Tibial nerve (tissue), 4 donors: ENCODE data around the gene PDE1A. TPM values are rescaled to one million over a fixed set of nuclear protein-coding genes. Genes with fewer than 3 reads are reported as not detected.

Experiments used
- DNase-seq, 2 donors: peaks; one replicate each; pipeline ENCODE4 v3.0.0-alpha.2; 2019; ENCODE audit warnings: low spot score in 2 of 2
- H3K27ac ChIP-seq, 4 donors: fragments of 200-600 bp; sonication (generic) in 3 of 4; one replicate each; pipeline ENCODE4 v1.5.1; 2017 to 2019; ENCODE audit warnings: mild to moderate bottlenecking in 1 of 4
- H3K27me3 ChIP-seq, 2 donors: fragments of 200-600 bp; sonication (generic) in 1 of 2; one replicate each; pipeline versions ENCODE4 v1.5.1 to v1.6.0; 2017 to 2019
- H3K36me3 ChIP-seq, 3 donors: fragments of 200-600 bp; sonication (generic); one replicate each; pipeline ENCODE4 v1.5.1; 2018 to 2019
- H3K4me1 ChIP-seq, 4 donors: fragments of 200-600 bp; sonication (generic) in 3 of 4; one replicate each; pipeline ENCODE4 v1.5.1; 2017 to 2019
- H3K4me3 ChIP-seq, 4 donors: fragments of 200-600 bp; sonication (generic) in 3 of 4; one replicate each; pipeline ENCODE4 v1.5.1; 2017 to 2019; ENCODE audit warnings: mild to moderate bottlenecking in 1 of 4, moderate library complexity in 1 of 4
- H3K9me3 ChIP-seq, 4 donors: fragments of 200-600 bp; sonication (generic) in 3 of 4; one replicate each; pipeline ENCODE4 v1.5.1; 2017 to 2019
- EP300 ChIP-seq, 2 donors: sonication (generic); formaldehyde crosslinking; IDR thresholded peaks; one replicate each; pipeline ENCODE4 v1.6.1; 2017; ENCODE audit warnings: antibody characterized with exemption in 2 of 2, mild to moderate bottlenecking in 1 of 2
- POLR2A ChIP-seq, 2 donors: fragments of 450-650 bp; IDR thresholded peaks; one replicate each; pipeline ENCODE4 v1.6.1; 2017; ENCODE audit warnings: antibody characterized with exemption in 2 of 2, mild to moderate bottlenecking in 2 of 2, moderate library complexity in 2 of 2
- WGBS, 2 donors: methylation state at CpG; one replicate each; pipeline ENCODE4 v1.1.5; 2018; 5-methylcytosine and 5-hydroxymethylcytosine counted together
- total RNA-seq, 4 donors: library from RNA; depleted of rRNA; stranded (reverse); fragments of >200 nt; gene quantifications; one replicate each; pipeline ENCODE4 v1.1.0, GENCODE V29; 2016
- TF ChIP-seq, protein P1 (sequence below), 5 experiments: fragments of 200-600 bp in 3 of 5; fragments of 450-650 bp in 2 of 5; sonication (generic) in 3 of 5; IDR thresholded peaks; one replicate each; pipeline ENCODE4 v1.5.1; 2016 to 2019; ENCODE audit warnings: antibody characterized with exemption in 5 of 5, mild to moderate bottlenecking in 3 of 5, moderate library complexity in 2 of 5

PDE1A gene
- 10 to 100 TPM; 21.6 to 51.8 (median 43.7) TPM for total RNA-seq

DNA sequence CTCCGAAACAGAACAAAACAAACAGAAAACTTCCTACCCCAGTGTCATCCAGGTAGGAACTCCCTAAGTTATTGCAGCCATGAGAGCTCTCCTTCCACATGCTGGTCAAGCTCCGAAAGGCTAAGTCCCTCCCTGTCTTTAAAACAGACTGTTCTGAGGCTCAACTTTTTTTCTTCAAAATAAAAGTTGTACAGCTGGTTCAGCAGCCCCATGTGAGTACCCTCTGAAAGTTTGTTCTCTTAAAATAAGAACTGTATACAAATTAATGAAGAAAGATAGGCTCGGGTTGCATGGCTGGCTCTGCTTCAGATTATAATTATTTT is at the start of gene PDE1A:
TSS of gene PDE1A (minus strand) at position 119 of the 323 bp plus-strand sequence.
- Histone ChIP-seq H3K27ac (peak within 1 kb of the TSS in 3 of 4 donors; percentile 19 to 77 (median 74)), H3K9me3 (no peaks in the 10 kb centered on the region), H3K4me1 (no peaks in the 10 kb centered on the region), H3K27me3 (no peaks in the 10 kb centered on the region), H3K4me3 (peak within 1 kb of the TSS; percentile 27 to 51 (median 33)), H3K36me3 (no peaks in the 10 kb centered on the region)
- TF ChIP-seq, protein P1, sequence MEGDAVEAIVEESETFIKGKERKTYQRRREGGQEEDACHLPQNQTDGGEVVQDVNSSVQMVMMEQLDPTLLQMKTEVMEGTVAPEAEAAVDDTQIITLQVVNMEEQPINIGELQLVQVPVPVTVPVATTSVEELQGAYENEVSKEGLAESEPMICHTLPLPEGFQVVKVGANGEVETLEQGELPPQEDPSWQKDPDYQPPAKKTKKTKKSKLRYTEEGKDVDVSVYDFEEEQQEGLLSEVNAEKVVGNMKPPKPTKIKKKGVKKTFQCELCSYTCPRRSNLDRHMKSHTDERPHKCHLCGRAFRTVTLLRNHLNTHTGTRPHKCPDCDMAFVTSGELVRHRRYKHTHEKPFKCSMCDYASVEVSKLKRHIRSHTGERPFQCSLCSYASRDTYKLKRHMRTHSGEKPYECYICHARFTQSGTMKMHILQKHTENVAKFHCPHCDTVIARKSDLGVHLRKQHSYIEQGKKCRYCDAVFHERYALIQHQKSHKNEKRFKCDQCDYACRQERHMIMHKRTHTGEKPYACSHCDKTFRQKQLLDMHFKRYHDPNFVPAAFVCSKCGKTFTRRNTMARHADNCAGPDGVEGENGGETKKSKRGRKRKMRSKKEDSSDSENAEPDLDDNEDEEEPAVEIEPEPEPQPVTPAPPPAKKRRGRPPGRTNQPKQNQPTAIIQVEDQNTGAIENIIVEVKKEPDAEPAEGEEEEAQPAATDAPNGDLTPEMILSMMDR (IDR thresholded peaks at IDR 0.05) = no peak
- TF ChIP-seq EP300 (IDR thresholded peaks at IDR 0.05) (no peak), POLR2A (IDR thresholded peaks at IDR 0.05) (no peak)
- 29 to 42% methylated on average over 3 of the region's 3 CpGs for WGBS, 2 donors
- no peak for DNase-seq

DNA sequence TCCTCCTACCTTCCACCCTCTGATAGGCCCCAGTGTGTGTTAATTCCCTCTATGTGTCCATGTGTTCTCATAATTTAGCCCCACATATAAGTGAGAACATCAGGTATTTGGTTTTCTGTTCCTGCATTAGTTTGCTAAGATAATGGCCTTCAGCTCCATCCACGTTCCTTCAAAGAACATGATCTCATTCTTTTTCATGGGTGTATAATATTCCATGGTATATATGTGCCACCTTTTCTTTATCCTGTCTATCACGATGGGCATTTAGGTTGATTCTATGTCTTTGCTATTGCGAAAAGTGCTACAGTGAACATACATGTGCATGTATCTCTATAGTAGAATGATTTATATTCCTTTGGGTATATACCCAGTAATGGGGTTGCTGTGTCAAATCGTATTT is 46.8 kb upstream of the PDE1A start:
- DNase-seq = no peak
- no peaks in the 10 kb centered on the region for H3K27me3 ChIP-seq
- H3K36me3 ChIP-seq = no peaks in the 10 kb centered on the region
- TF ChIP-seq POLR2A (IDR thresholded peaks at IDR 0.05) (no peak), EP300 (IDR thresholded peaks at IDR 0.05) (no peak)
- TF ChIP-seq, protein P1 (IDR thresholded peaks at IDR 0.05) = no peak
- peaks cover 0 to 10% (median 0%) of the 10 kb centered on the region in 4 donors for H3K9me3 ChIP-seq
- 96% methylated on average over 4 of the region's 4 CpGs for WGBS, 2 donors
- H3K4me1 ChIP-seq = no peaks in the 10 kb centered on the region
- no peak overlapping the region for H3K4me3 ChIP-seq
- H3K27ac ChIP-seq = no peak overlapping the region

DNA sequence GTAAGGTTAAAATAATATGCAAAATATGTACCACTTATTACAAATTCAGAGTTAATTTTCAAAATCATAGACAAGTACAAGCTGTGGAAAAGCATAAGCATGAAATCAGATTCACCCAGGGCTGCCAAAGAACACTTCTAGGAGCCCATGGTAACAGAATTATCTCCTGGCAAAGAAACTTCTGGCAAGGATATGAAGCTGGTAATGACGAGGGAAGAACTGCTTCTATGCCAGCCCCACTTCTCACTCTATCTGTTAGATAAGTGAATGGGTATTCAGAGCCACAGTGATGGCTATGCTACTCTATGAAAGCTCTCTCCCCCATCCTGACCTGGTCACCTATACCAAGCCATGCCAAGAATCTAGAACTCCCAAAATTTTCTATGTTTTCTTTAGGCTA is 36.9 kb upstream of the PDE1A start:
- Histone ChIP-seq H3K36me3 (no peaks in the 10 kb centered on the region), H3K4me1 (no peaks in the 10 kb centered on the region), H3K27me3 (no peaks in the 10 kb centered on the region), H3K4me3 (no peak overlapping the region), H3K27ac (no peak overlapping the region), H3K9me3 (peaks cover 0 to 2% (median 0%) of the 10 kb centered on the region in 4 donors)
- TF ChIP-seq EP300 (IDR thresholded peaks at IDR 0.05) (no peak), POLR2A (IDR thresholded peaks at IDR 0.05) (no peak)
- TF ChIP-seq, protein P1 (IDR thresholded peaks at IDR 0.05) = no peak
- DNase-seq = no peak
- WGBS, 2 donors = 43 to 53% methylated on average over 1 of the region's 1 CpG

DNA sequence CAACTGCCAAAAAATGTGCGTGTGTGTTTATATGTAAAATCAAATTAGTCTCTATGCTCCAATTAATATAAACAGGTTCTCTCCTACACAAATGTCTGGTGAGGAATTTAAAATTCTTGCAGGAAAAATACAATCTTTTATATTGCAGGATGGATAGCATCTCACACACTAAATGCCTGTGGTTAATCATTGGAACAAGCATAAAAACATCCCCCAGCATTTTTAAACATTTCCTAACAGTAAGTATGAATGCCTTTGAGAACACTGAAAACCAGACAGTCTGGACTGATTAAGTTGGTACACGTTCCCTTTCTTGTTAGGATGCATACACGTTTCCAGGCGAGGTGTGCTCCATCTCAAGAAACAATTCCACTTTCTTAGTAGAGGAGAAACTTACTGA is 29.9 kb upstream of the PDE1A start:
- no peak for TF ChIP-seq EP300 (IDR thresholded peaks at IDR 0.05)
- TF ChIP-seq, protein P1 (IDR thresholded peaks at IDR 0.05) = no peak
- TF ChIP-seq POLR2A (IDR thresholded peaks at IDR 0.05) = no peak
- no peaks in the 10 kb centered on the region for H3K27me3 ChIP-seq
- WGBS, 2 donors = 63 to 69% methylated on average over 4 of the region's 4 CpGs

DNA sequence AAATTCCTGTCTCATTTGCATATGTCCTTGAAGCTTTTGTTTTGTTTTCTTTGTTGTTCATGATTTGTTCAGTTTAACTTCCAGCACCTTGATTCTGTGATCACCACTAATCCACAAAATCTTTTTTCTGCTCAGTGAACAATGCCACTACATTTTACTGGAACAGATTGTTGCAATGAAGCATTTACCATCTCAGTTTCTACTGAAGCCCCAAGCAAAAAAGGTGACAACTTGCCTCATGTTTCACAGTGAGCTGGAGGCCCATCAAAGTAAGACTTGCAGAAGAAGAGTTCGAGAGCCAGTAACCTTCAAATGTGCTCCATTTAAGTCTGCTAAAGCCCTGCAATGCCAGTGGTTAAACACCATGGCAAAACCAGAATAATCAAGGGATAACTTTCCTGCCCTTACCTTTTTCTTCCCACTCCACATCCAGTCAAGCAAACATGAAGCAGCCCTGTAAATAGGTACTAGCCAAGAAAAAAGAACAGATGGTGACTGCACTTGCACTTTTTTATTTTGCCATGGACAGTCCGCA is 25.7 kb upstream of the PDE1A start:
- no peak overlapping the region for H3K27ac ChIP-seq
- TF ChIP-seq EP300 (IDR thresholded peaks at IDR 0.05) (no peak), POLR2A (IDR thresholded peaks at IDR 0.05) (no peak)
- TF ChIP-seq, protein P1 (IDR thresholded peaks at IDR 0.05) = no peak
- WGBS, 2 donors = 96% methylated on average over 2 of the region's 2 CpGs

More for the DNA sequence above, 29.9 kb upstream of the PDE1A start:
- Histone ChIP-seq H3K4me3 (no peak overlapping the region), H3K9me3 (no peaks in the 10 kb centered on the region), H3K36me3 (no peaks in the 10 kb centered on the region), H3K4me1 (no peaks in the 10 kb centered on the region), H3K27ac (no peak overlapping the region)
- no peak for DNase-seq

More for the DNA sequence above, 25.7 kb upstream of the PDE1A start:
- H3K4me3 ChIP-seq = no peak overlapping the region
- no peaks in the 10 kb centered on the region for H3K27me3 ChIP-seq
- no peaks in the 10 kb centered on the region for H3K36me3 ChIP-seq
- H3K4me1 ChIP-seq = peaks cover 0 to 3% (median 0%) of the 10 kb centered on the region in 4 donors
- H3K9me3 ChIP-seq = no peaks in the 10 kb centered on the region
- no peak for DNase-seq
